ENCODE measurements around the gene ISG15.
A peak's percentile ranks its signal among the peaks of the same experiment; 100 is the strongest.
"Not testable (repeated sequence)": the region's sequence is repeated elsewhere in the genome, so short reads cannot be mapped to it uniquely, and the experiment has no call there.

The ISG15 gene

GRCh38 chr1:1001057-1001783, 12.1 kb upstream of the ISG15 start:
- 3 to 5% methylated on average over 58 of the region's 58 CpGs for WGBS, 2 experiments
- H3K36me3 ChIP-seq (ENCODE audit: control insufficient read depth, insufficient read depth, low read length) = no peaks in the 10 kb centered on the region
- peaks cover 41% of the 10 kb centered on the region for H3K4me1 ChIP-seq (ENCODE audit: control insufficient read depth, insufficient read depth, low read length)
- peak overlapping the region; percentile 98 for H3K27ac ChIP-seq (ENCODE audit: insufficient read depth, low read depth, low read length, poor library complexity, severe bottlenecking)
- H3K9me3 ChIP-seq (ENCODE audit: control insufficient read depth, low read length) = no peaks in the 10 kb centered on the region
- peaks cover 60% of the 10 kb centered on the region for H3K27me3 ChIP-seq (ENCODE audit: control insufficient read depth, insufficient read depth, low read length, poor library complexity, severe bottlenecking)
- peak overlapping the region; percentile 71 for H3K4me3 ChIP-seq (ENCODE audit: insufficient read depth, low read depth, low read length)

GRCh38 chr1:1003618-1004419, 9.5 kb upstream of the ISG15 start:
- Histone ChIP-seq H3K27ac (ENCODE audit: insufficient read depth, low read depth, low read length, poor library complexity, severe bottlenecking) (no peak overlapping the region), H3K9me3 (ENCODE audit: control insufficient read depth, low read length) (no peaks in the 10 kb centered on the region), H3K4me1 (ENCODE audit: control insufficient read depth, insufficient read depth, low read length) (peaks cover 31% of the 10 kb centered on the region), H3K4me3 (ENCODE audit: insufficient read depth, low read depth, low read length) (no peak overlapping the region), H3K36me3 (ENCODE audit: control insufficient read depth, insufficient read depth, low read length) (no peaks in the 10 kb centered on the region), H3K27me3 (ENCODE audit: control insufficient read depth, insufficient read depth, low read length, poor library complexity, severe bottlenecking) (peaks cover 38% of the 10 kb centered on the region)
- 81% methylated on average over 22 of the region's 22 CpGs for WGBS, 2 experiments

- 79 to 84% methylated on average over 7 of the region's 7 CpGs for WGBS, 2 experiments
- Histone ChIP-seq H3K9me3 (ENCODE audit: control insufficient read depth, low read length) (no peaks in the 10 kb centered on the region), H3K27me3 (ENCODE audit: control insufficient read depth, insufficient read depth, low read length, poor library complexity, severe bottlenecking) (peaks cover 32% of the 10 kb centered on the region), H3K4me1 (ENCODE audit: control insufficient read depth, insufficient read depth, low read length) (peaks cover 31% of the 10 kb centered on the region), H3K4me3 (ENCODE audit: insufficient read depth, low read depth, low read length) (no peak overlapping the region), H3K27ac (ENCODE audit: insufficient read depth, low read depth, low read length, poor library complexity, severe bottlenecking) (no peak overlapping the region), H3K36me3 (ENCODE audit: control insufficient read depth, insufficient read depth, low read length) (no peaks in the 10 kb centered on the region)
Observed at GRCh38 chr1:1004420-1004779, 8.9 kb upstream of the ISG15 start.

- Histone ChIP-seq H3K9me3 (ENCODE audit: control insufficient read depth, low read length) (no peaks in the 10 kb centered on the region), H3K4me1 (ENCODE audit: control insufficient read depth, insufficient read depth, low read length) (peaks cover 31% of the 10 kb centered on the region), H3K27me3 (ENCODE audit: control insufficient read depth, insufficient read depth, low read length, poor library complexity, severe bottlenecking) (peaks cover 27% of the 10 kb centered on the region), H3K36me3 (ENCODE audit: control insufficient read depth, insufficient read depth, low read length) (no peaks in the 10 kb centered on the region), H3K4me3 (ENCODE audit: insufficient read depth, low read depth, low read length) (no peak overlapping the region), H3K27ac (ENCODE audit: insufficient read depth, low read depth, low read length, poor library complexity, severe bottlenecking) (no peak overlapping the region)
- 44 to 49% methylated on average over 21 of the region's 21 CpGs for WGBS, 2 experiments
Observed at GRCh38 chr1:1004780-1005697, 8.3 kb upstream of the ISG15 start.

- no peaks in the 10 kb centered on the region for H3K9me3 ChIP-seq (ENCODE audit: control insufficient read depth, low read length)
- WGBS, 2 experiments = 78 to 79% methylated on average over 23 of the region's 23 CpGs
- H3K4me1 ChIP-seq (ENCODE audit: control insufficient read depth, insufficient read depth, low read length) = peaks cover 31% of the 10 kb centered on the region
- H3K4me3 ChIP-seq (ENCODE audit: insufficient read depth, low read depth, low read length) = no peak overlapping the region
- no peak overlapping the region for H3K27ac ChIP-seq (ENCODE audit: insufficient read depth, low read depth, low read length, poor library complexity, severe bottlenecking)
- H3K27me3 ChIP-seq (ENCODE audit: control insufficient read depth, insufficient read depth, low read length, poor library complexity, severe bottlenecking) = peaks cover 19% of the 10 kb centered on the region
- H3K36me3 ChIP-seq (ENCODE audit: control insufficient read depth, insufficient read depth, low read length) = no peaks in the 10 kb centered on the region
Observed at GRCh38 chr1:1005774-1006304, 7.5 kb upstream of the ISG15 start.

- Histone ChIP-seq H3K27ac (ENCODE audit: insufficient read depth, low read depth, low read length, poor library complexity, severe bottlenecking) (no peak overlapping the region), H3K27me3 (ENCODE audit: control insufficient read depth, insufficient read depth, low read length, poor library complexity, severe bottlenecking) (peaks cover 12% of the 10 kb centered on the region), H3K36me3 (ENCODE audit: control insufficient read depth, insufficient read depth, low read length) (no peaks in the 10 kb centered on the region), H3K9me3 (ENCODE audit: control insufficient read depth, low read length) (no peaks in the 10 kb centered on the region), H3K4me1 (ENCODE audit: control insufficient read depth, insufficient read depth, low read length) (peaks cover 31% of the 10 kb centered on the region), H3K4me3 (ENCODE audit: insufficient read depth, low read depth, low read length) (no peak overlapping the region)
- WGBS, 2 experiments = 91% methylated on average over 37 of the region's 37 CpGs
Observed at GRCh38 chr1:1006305-1007159, 6.8 kb upstream of the ISG15 start.

- not testable (repeated sequence) for H3K27me3 ChIP-seq (ENCODE audit: control insufficient read depth, insufficient read depth, low read length, poor library complexity, severe bottlenecking); H3K27ac ChIP-seq (ENCODE audit: insufficient read depth, low read depth, low read length, poor library complexity, severe bottlenecking); H3K9me3 ChIP-seq (ENCODE audit: control insufficient read depth, low read length); H3K36me3 ChIP-seq (ENCODE audit: control insufficient read depth, insufficient read depth, low read length); H3K4me3 ChIP-seq (ENCODE audit: insufficient read depth, low read depth, low read length)
- peaks cover 30% of the 10 kb centered on the region for H3K4me1 ChIP-seq (ENCODE audit: control insufficient read depth, insufficient read depth, low read length)
- WGBS, 2 experiments = 85 to 91% methylated on average over 7 to 8 of the region's 8 CpGs
Observed at GRCh38 chr1:1010131-1010530, 3.2 kb upstream of the ISG15 start.

GRCh38 chr1:1011396-1011949, 1.8 kb upstream of the ISG15 start:
- Histone ChIP-seq H3K36me3 (ENCODE audit: control insufficient read depth, insufficient read depth, low read length) (no peaks in the 10 kb centered on the region), H3K27ac (ENCODE audit: insufficient read depth, low read depth, low read length, poor library complexity, severe bottlenecking) (no peak overlapping the region), H3K27me3 (ENCODE audit: control insufficient read depth, insufficient read depth, low read length, poor library complexity, severe bottlenecking) (no peaks in the 10 kb centered on the region), H3K9me3 (ENCODE audit: control insufficient read depth, low read length) (no peaks in the 10 kb centered on the region), H3K4me1 (ENCODE audit: control insufficient read depth, insufficient read depth, low read length) (peaks cover 23% of the 10 kb centered on the region), H3K4me3 (ENCODE audit: insufficient read depth, low read depth, low read length) (no peak overlapping the region)
- WGBS, 2 experiments = 86 to 87% methylated on average over 14 of the region's 14 CpGs

- WGBS, 2 experiments = 78 to 82% methylated on average over 13 of the region's 13 CpGs
- not testable (repeated sequence) for H3K9me3 ChIP-seq (ENCODE audit: control insufficient read depth, low read length); H3K27me3 ChIP-seq (ENCODE audit: control insufficient read depth, insufficient read depth, low read length, poor library complexity, severe bottlenecking); H3K36me3 ChIP-seq (ENCODE audit: control insufficient read depth, insufficient read depth, low read length)
- Histone ChIP-seq H3K4me3 (ENCODE audit: insufficient read depth, low read depth, low read length) (peak overlapping the region; percentile 61), H3K27ac (ENCODE audit: insufficient read depth, low read depth, low read length, poor library complexity, severe bottlenecking) (peak overlapping the region; percentile 62), H3K4me1 (ENCODE audit: control insufficient read depth, insufficient read depth, low read length) (peaks cover 23% of the 10 kb centered on the region)
Observed at GRCh38 chr1:1012736-1013104, 577 bp upstream of the ISG15 start.
